ENCODE measurements around the gene AFG3L2.

AFG3L2 gene

DNA sequence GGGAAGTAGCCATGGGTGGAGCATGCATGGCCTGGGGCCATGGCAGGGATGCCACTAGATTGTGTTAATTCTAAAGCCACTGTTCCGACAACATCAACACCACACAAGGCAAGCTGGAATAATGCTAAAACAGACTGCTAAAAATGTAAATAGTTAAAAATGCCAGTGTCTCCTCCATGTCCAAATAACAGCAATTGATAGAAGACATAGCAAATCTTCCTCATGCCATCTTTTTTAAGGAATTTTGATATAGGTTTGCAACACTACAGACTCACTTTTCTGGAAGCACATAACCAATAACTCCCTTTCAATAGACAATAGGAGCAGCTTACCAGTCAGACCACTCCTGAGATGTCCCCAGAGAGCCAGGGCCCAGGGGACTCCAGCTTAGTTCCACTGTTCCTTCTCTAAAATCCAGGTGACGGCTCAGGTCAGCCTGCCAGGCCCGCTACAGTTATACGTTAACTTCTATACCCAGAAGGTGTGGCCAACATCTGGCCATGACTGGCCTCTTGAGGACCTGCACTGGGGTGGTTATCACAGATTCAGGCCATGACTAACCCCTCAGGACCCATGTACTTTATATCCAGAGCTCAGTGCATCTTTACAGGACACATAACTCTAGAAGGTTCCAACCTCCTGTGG is 48.7 kb downstream of the AFG3L2 start:
- TF ChIP-seq, protein P1, sequence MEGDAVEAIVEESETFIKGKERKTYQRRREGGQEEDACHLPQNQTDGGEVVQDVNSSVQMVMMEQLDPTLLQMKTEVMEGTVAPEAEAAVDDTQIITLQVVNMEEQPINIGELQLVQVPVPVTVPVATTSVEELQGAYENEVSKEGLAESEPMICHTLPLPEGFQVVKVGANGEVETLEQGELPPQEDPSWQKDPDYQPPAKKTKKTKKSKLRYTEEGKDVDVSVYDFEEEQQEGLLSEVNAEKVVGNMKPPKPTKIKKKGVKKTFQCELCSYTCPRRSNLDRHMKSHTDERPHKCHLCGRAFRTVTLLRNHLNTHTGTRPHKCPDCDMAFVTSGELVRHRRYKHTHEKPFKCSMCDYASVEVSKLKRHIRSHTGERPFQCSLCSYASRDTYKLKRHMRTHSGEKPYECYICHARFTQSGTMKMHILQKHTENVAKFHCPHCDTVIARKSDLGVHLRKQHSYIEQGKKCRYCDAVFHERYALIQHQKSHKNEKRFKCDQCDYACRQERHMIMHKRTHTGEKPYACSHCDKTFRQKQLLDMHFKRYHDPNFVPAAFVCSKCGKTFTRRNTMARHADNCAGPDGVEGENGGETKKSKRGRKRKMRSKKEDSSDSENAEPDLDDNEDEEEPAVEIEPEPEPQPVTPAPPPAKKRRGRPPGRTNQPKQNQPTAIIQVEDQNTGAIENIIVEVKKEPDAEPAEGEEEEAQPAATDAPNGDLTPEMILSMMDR (IDR thresholded peaks at IDR 0.05; ENCODE audit: insufficient read depth, low read depth, low read length, missing control alignments): no peak
- no peak overlapping the region for H3K4me3 ChIP-seq (ENCODE audit: low read length)
- DNase-seq (ENCODE audit: low read depth): no peak

DNA sequence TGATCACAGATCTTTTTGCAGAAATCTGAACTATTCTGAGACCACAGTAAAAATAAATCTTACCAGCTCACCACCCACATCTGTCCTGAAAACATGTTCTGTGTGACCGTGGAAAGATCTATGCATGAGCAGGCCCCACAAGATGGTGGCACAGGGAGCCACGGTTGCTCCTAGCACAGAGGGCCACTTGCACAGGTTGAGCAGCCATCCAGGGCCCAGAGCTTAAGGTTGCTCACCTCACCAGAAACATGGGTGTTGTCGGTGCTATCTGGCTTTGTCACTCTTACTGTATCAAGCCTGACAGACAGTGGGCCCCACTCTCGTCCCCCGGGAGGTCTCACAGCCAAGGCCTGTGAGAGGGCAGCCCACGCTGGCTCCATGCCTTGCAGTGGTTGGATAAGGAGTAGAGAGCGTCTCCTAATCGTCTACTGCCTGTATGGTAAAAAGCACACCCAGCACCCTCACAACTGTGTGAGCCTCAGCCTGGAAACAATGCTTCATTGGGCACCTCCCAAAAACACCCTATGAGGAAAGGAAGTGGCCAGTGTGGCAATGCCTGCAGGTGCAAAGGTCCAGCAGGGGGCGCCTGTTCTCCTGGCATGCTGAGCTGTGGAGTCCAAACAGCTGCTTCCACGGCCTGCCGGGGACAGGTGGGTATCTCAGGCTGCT is 49.4 kb downstream of the AFG3L2 start:
- DNase-seq (ENCODE audit: low read depth): peak; percentile 88
- no peak overlapping the region for H3K4me3 ChIP-seq (ENCODE audit: low read length)
- TF ChIP-seq, protein P1 (IDR thresholded peaks at IDR 0.05; ENCODE audit: insufficient read depth, low read depth, low read length, missing control alignments): peak; percentile 92

DNA sequence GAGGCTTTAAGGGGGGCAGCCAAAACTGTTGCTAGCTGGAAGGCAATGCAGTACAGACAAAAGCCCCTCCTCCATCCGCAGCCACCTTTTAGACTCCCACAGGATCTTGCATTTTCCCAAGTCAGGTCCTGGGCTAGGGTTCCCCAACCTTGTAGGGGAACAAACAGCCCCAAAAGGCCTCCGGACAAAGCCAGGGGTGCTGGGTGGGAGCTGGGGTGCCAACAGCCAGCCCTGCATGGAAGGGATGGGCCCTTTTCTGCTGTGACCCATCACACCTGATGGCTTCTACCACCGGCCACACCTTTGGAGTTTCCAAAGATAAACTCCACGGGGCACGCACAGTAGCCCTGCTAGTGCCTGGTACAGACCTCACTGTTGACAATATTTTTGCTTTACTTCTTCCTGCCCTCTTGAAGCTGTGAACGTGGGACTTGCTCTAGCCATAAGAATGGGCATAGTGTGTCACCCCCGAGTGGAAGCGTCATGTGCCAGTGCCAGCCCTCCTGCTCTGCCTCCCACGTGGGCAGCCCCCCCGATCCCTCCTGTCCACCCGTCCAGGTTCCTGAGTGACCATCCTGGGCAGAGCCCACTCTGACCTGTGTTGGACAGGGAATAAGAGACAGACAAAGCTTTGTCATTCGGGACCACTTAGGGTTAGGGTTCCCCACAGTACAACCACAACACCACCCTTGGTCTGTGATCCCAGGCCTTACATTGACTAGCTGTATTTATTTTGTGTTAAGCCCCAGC is 50.1 kb downstream of the AFG3L2 start:
- no peak overlapping the region for H3K4me3 ChIP-seq (ENCODE audit: low read length)
- DNase-seq (ENCODE audit: low read depth): no peak
- TF ChIP-seq, protein P1 (IDR thresholded peaks at IDR 0.05; ENCODE audit: insufficient read depth, low read depth, low read length, missing control alignments): no peak

DNA sequence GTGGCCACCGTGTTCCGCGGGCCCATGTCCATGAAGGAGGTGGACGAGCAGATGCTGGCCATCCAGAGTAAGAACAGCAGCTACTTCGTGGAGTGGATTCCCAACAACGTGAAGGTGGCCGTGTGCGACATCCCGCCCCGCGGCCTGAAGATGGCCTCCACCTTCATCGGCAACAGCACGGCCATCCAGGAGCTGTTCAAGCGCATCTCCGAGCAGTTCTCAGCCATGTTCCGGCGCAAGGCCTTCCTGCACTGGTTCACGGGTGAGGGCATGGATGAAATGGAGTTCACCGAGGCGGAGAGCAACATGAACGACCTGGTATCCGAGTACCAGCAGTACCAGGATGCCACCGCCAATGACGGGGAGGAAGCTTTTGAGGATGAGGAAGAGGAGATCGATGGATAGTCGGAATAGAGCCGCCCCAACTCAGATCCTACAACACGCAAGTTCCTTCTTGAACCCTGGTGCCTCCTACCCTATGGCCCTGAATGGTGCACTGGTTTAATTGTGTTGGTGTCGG is 51.2 kb downstream of the AFG3L2 start:
- no peak for DNase-seq (ENCODE audit: low read depth)
- H3K4me3 ChIP-seq (ENCODE audit: low read length): no peak overlapping the region
- TF ChIP-seq, protein P1 (IDR thresholded peaks at IDR 0.05; ENCODE audit: insufficient read depth, low read depth, low read length, missing control alignments): no peak

DNA sequence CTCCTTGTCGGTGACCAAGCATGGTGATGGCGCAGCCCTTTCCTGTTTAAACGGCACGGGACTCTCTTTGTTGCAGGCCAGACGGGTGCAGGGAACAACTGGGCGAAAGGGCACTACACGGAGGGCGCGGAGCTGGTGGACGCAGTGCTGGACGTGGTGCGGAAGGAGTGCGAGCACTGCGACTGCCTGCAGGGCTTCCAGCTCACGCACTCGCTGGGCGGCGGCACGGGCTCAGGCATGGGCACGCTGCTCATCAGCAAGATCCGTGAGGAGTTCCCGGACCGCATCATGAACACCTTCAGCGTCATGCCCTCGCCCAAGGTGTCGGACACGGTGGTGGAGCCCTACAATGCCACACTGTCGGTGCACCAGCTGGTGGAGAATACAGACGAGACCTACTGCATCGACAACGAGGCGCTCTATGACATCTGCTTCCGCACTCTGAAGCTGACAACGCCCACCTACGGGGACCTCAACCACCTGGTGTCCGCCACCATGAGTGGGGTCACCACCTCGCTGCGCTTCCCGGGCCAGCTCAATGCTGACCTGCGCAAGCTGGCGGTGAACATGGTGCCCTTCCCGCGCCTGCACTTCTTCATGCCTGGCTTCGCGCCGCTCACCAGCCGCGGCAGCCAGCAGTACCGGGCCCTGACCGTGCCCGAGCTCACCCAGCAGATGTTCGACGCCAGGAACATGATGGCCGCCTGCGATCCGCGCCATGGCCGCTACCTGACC is 51.9 kb downstream of the AFG3L2 start:
- no peak overlapping the region for H3K4me3 ChIP-seq (ENCODE audit: low read length)
- DNase-seq (ENCODE audit: low read depth): no peak
- TF ChIP-seq, protein P1 (IDR thresholded peaks at IDR 0.05; ENCODE audit: insufficient read depth, low read depth, low read length, missing control alignments): no peak

DNA sequence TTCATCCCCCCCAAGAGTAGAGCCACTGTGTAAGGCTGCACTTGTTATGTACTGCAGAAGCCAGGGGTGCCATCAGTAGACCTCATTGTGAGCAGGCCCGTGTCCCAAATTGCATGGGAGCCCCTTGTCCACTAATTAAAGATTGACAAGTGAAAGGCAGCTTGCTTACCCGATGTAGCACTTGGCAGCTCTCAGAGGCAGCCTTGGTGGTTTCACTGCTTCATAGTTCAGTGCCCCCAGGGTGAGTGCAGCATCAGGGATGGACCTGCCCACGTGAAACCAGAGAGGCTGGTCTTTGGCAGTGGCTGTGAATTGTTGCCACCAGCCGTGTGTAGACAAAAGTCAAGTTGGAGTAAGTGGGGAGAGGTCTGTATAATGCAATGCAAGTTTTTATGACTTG is 55.7 kb downstream of the AFG3L2 start:
- TF ChIP-seq, protein P1 (IDR thresholded peaks at IDR 0.05; ENCODE audit: insufficient read depth, low read depth, low read length, missing control alignments): no peak
- no peak overlapping the region for H3K4me3 ChIP-seq (ENCODE audit: low read length)
- DNase-seq (ENCODE audit: low read depth): no peak
